ENCODE data around the gene PDE4D.

DNA sequence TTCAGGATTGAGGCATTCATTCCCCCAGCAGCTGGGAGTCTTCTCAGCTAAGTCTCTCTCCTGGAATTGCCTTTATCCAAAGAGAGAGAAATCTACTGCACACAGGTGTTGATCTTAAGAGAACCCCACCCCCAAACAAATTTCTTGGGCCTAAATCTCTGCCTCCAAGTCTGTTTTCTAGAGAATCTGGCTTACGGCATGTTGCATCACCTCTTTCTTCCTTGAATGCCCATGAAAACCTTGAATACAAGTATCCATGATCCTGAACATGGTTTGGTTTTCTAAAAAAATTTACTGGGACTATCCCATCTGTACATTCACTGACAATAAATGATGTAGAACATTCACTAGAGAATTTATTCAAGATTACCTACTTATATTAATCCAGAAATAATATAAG lies 401.6 kb downstream of the PDE4D start:
- TF ChIP-seq, protein P1, sequence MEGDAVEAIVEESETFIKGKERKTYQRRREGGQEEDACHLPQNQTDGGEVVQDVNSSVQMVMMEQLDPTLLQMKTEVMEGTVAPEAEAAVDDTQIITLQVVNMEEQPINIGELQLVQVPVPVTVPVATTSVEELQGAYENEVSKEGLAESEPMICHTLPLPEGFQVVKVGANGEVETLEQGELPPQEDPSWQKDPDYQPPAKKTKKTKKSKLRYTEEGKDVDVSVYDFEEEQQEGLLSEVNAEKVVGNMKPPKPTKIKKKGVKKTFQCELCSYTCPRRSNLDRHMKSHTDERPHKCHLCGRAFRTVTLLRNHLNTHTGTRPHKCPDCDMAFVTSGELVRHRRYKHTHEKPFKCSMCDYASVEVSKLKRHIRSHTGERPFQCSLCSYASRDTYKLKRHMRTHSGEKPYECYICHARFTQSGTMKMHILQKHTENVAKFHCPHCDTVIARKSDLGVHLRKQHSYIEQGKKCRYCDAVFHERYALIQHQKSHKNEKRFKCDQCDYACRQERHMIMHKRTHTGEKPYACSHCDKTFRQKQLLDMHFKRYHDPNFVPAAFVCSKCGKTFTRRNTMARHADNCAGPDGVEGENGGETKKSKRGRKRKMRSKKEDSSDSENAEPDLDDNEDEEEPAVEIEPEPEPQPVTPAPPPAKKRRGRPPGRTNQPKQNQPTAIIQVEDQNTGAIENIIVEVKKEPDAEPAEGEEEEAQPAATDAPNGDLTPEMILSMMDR (conservative IDR thresholded peaks at IDR 0.05; ENCODE audit: low read depth, low read length): no peak
- no peak for TF ChIP-seq EZH2 (IDR thresholded peaks at IDR 0.05; ENCODE audit: low read length, unreplicated experiment)
